ENCODE results near the gene WNT7A.

Gene WNT7A

GRCh38 chr3:13767896-13768295 is 112.0 kb downstream of the WNT7A start:
- DNase-seq = no peak

GRCh38 chr3:13767030-13767429 is 112.8 kb downstream of the WNT7A start:
- no peak for DNase-seq
